AG04449 (cell line): ENCODE results near the gene PTCD2.

Experiments used
- CTCF ChIA-PET: fragments of 350-600 bp; formaldehyde crosslinking; extraction: SDS; loops from one replicate; lab custom pipeline; 2021; ENCODE audit warnings: antibody characterized with exemption; lab: Yijun Ruan, JAX
- POLR2A ChIA-PET: fragments of 400-600, 350-600 bp; formaldehyde crosslinking; extraction: SDS; loops from one replicate; lab custom pipeline; 2020; ENCODE audit warnings: antibody characterized with exemption, inconsistent platforms; lab: Yijun Ruan, JAX
- DNase-seq: peaks from one replicate; pipeline ENCODE4 v3.0.0-alpha.2; 2010; ENCODE audit warnings: low read depth, low spot score
- H3K4me3 ChIP-seq: 2 replicates; pipeline ENCODE4 v1.5.1; 2011; ENCODE audit warnings: low read depth, mild to moderate bottlenecking, control low read depth, low read length
- CTCF ChIP-seq: IDR thresholded peaks from one replicate; pipeline ENCODE4 v1.5.1; 2011; ENCODE audit warnings: mild to moderate bottlenecking, moderate library complexity, low read length, control low read depth, inconsistent platforms; ENCODE audit not compliant: insufficient read depth; ENCODE audit errors: missing control alignments

PTCD2 gene

GRCh38 chr5:72390836-72391235 lies 70.7 kb downstream of the PTCD2 start:
- no peak for DNase-seq
- H3K4me3 ChIP-seq = no peak overlapping the region
- POLR2A ChIA-PET = no interaction called here
- TF ChIP-seq CTCF = no peak
- CTCF ChIA-PET = interaction anchor here (1.3 to 1.5 kb wide), 2 partner anchors 9 to 24 kb away, joined by 3 to 4 read pairs; no protein-coding TSS in a partner anchor

- no peak for TF ChIP-seq CTCF
- POLR2A ChIA-PET = no interaction called here
- CTCF ChIA-PET = interaction anchor here (1.1 to 2.3 kb wide), 4 partner anchors 10 to 132 kb away, joined by 3 to 5 read pairs (median 4); no protein-coding TSS in a partner anchor
- no peak for DNase-seq
- no peak overlapping the region for H3K4me3 ChIP-seq
Measured at GRCh38 chr5:72392326-72392733, 72.2 kb downstream of the PTCD2 start.

- ChIA-PET POLR2A (no interaction called here), CTCF (interaction anchor here (1.1 to 2.3 kb wide), 4 partner anchors 9 to 131 kb away, joined by 3 to 5 read pairs (median 4); no protein-coding TSS in a partner anchor)
- no peak overlapping the region for H3K4me3 ChIP-seq
- no peak for DNase-seq
- TF ChIP-seq CTCF = no peak
Measured at GRCh38 chr5:72393052-72393451, 72.9 kb downstream of the PTCD2 start.

GRCh38 chr5:72394688-72395087 lies 74.5 kb downstream of the PTCD2 start:
- DNase-seq = no peak
- peak; percentile 13 for TF ChIP-seq CTCF
- no peak overlapping the region for H3K4me3 ChIP-seq
- POLR2A ChIA-PET = no interaction called here
- CTCF ChIA-PET = interaction anchor here (0.9 to 1.2 kb wide), 3 partner anchors 28 to 130 kb away, joined by 3 to 6 read pairs (median 3); no protein-coding TSS in a partner anchor

- ChIA-PET POLR2A (no interaction called here), CTCF (no interaction called here)
- no peak overlapping the region for H3K4me3 ChIP-seq
- TF ChIP-seq CTCF = no peak
- no peak for DNase-seq
Measured at GRCh38 chr5:72397836-72398235, 77.7 kb downstream of the PTCD2 start.

GRCh38 chr5:72400950-72401349 lies 80.8 kb downstream of the PTCD2 start:
- ChIA-PET POLR2A (no interaction called here), CTCF (no interaction called here)

More at GRCh38 chr5:72400950-72401349, 80.8 kb downstream of the PTCD2 start:
- no peak overlapping the region for H3K4me3 ChIP-seq
- DNase-seq = no peak
- no peak for TF ChIP-seq CTCF
